Mesenteric fat pad (tissue), 1 donor: Measurements from ENCODE around the gene OR4C13. TPM values are rescaled to one million over a fixed set of nuclear protein-coding genes. Genes with fewer than 3 reads are reported as not detected.
"Not testable (repeated sequence)": the region's sequence is repeated elsewhere in the genome, so short reads cannot be mapped to it uniquely, and the experiment has no call there.

ENCODE experiments used
- DNase-seq: peaks from one replicate; pipeline ENCODE4 v3.0.0-alpha.2; 2020; ENCODE audit warnings: low spot score
- long read RNA-seq: library from polyadenylated mRNA; unstranded; transcript quantifications from one replicate; pipeline ENCODE4 v2.0.0, GENCODE V29; 2020
- total RNA-seq: library from RNA; stranded (reverse); fragmentation: NEBNext Ultra II Directional; extraction: Animal tissue kit (Norgen Biotek cat#: 25700); gene quantifications from one replicate; pipeline ENCODE4 v1.2.1, GENCODE V29; 2021
- donor health status: DM: yes; HTN: yes; CAD: no.

Gene OR4C13
- total RNA-seq, result not detected
- long read RNA-seq, result 0 reads

DNA sequence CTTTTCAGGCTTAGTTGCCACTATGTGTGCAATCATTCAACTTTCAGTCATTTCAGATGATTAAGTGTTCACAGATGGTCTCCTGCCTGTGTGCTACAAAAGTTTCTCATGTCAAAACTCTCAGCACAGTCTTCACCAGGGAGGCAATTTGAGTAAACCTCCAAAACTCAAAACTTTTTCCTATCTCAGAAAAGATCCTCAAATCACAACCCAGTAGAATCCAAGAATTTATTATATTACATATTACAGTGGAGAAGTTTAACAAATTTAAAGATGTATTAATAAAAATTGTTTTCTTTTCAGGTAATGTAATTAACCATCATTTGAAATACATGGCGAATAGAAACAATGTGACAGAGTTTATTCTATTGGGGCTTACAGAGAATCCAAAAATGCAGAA is at the start of gene OR4C13:
Gene OR4C13 (plus strand): TSS at position 301 of the 400 bp plus-strand sequence. CDS start 32 bp downstream, at position 333.
- no peak for DNase-seq

DNA sequence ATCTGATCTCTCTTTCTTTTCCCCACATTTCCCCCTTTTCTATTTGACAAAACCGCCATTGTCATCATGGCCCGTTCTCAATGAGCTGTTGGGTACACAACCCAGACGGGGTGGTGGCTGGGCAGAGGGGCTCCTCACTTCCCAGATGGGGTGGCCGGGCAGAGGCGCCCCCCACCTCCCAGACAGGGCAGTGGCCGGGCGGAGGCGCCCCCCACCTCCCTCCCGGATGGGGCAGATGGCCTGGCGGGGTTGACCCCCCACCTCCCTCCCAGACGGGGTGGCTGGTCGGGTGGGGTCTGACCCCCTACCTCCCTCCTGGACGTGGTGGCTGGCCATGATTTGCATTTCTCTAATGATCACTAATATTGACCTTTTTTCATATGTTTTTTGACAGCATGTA is 40.7 kb upstream of the OR4C13 start:
- DNase-seq, result not testable (repeated sequence)

DNA sequence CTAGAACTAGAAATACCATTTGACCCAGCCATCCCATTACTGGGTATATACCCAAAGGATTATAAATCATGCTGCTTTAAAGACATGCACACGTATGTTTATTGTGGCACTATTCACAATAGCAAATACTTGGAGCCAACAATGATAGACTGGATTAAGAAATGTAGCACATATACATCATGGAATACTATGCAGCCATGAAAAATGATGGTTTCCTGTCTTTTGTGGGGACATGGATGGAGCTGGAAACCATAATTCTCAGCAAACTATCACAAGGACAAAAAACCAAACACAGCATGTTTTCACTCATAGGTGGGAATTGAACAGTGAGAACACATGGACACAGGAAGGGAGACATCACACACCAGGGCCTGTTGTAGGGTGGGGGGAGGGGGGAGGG is 3.5 kb upstream of the OR4C13 start:
- not testable (repeated sequence) for DNase-seq

DNA sequence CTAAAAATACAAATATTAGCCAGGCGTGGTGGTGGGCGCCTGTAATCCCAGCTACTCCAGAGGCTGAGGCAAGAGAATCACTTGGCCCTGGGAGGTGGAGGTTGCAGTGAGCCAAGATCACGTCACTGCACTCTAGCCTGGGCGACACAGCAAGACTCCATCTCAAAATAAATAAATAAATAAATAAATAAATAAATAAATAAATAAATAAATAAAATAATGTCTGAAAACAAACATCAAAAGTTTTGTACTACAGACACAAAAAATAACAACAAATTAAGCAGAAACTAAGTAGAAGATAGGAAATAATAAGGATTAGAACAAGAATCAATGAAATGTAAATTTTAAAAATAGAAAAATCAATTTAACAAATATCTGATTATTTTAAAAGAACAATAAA is 21.2 kb downstream of the OR4C13 start:
- DNase-seq, result not testable (repeated sequence)

DNA sequence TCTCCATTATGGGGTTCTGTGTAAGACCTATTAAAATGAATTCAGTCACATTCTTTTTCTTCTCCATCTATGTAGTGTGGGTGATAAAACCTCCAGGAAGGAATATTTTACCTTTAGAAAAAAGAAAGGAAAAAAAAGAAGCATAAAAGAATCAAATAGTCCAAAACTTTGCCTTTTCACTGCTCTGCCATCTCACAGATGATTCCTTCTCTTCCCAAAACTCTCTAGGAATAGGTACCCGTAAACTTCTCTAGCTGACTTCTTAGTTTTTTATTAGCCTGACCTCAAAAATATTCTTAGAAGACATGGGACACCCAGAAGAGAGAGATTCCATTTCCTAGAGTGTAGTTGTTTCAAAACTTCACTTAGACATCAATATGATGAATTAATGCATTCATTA is 30.2 kb downstream of the OR4C13 start, which contains the start of gene OR4C12:
Gene OR4C12 (minus strand): TSS at position 101 of the 400 bp plus-strand sequence. CDS start 34 bp downstream, at position 67.
- not testable (repeated sequence) for DNase-seq

DNA sequence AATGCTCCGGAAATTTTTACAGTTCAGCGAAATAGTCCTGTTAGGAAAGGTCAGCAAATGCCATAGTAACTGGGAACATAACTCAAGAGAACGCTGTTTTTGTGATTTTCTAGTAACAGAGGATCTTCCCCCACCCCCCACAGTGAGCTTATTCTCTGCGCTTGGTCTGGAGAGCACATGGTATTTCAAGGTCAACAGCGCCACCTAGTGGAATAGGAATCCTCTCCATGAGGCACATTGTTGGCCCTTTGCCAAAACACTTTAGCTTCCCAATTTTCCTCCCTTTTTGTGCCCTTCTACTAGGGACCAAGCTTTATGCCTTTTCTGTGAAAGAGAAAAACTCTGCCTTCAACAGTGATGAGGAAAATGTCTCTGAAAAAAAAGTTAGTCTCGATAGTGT is 43.4 kb downstream of the OR4C13 start:
- no peak for DNase-seq

Other genes with a start within 250 kb of the OR4C13 start
- gene OR4C12, start 30.1 kb downstream of the OR4C13 start, total RNA-seq, result not detected
- not detected for gene OR4C45, start 80.5 kb downstream of the OR4C13 start, total RNA-seq